ENCODE measurements around the gene OPN1SW.

The OPN1SW gene

GRCh38 chr7:128757203-128757602 is 18.4 kb downstream of the OPN1SW start:
- no peak for DNase-seq

- DNase-seq = no peak
Observed at GRCh38 chr7:128755819-128756476, 19.6 kb downstream of the OPN1SW start.

DNA sequence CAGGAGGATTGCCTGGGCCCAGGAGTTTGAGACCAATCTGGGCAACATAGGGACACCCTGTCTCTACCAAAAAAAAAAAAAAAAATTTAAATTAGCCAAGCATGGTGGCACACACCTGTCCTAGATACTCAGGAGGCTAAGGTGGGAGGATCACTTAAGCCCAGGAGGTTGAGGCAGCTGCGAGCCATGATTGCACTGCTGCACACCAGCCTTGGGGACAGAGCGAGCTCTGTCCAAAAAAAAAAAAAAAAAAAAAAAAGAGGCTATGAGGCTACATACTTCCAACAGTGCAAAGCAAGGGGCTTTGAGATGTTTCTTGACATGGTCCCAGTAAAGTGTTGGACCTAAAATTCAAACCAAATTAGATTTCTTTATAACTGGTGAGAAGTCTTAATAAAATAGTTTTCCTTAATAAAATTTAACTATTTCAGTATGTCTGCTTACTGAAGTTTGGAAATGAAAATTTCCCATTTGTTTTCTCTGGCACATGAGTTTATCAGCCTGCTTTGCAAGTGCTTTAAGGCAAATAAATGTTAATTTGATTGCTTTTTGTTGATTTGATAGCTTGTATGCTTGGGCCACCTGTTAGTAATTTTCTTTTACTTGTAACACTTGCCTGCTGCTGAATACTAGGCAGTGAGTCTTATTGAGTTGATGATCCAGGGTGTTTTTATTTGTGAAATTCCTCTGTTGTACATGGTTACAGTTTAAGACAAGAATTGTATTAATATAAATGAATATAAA is 20.3 kb downstream of the OPN1SW start:
- no peak for DNase-seq

DNA sequence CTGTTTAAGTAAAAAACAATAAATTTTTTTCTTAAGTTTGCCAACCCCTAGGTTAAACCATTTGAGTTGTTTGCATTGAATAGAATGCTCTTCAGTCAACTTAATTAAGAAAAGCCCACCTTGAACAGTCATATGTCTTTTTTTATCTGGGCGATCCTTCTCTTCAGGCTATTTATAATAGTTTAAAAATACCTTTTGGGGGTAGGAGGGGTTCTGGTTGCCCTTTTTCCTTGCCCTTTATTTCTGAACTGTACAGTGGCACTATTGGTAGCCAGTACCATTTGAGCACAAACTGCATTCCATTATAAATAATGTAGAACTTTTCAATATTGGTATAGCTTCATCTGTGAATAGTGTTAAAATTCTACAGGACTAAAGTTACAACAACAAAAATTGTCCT is 23.3 kb downstream of the OPN1SW start:
- DNase-seq = no peak

DNA sequence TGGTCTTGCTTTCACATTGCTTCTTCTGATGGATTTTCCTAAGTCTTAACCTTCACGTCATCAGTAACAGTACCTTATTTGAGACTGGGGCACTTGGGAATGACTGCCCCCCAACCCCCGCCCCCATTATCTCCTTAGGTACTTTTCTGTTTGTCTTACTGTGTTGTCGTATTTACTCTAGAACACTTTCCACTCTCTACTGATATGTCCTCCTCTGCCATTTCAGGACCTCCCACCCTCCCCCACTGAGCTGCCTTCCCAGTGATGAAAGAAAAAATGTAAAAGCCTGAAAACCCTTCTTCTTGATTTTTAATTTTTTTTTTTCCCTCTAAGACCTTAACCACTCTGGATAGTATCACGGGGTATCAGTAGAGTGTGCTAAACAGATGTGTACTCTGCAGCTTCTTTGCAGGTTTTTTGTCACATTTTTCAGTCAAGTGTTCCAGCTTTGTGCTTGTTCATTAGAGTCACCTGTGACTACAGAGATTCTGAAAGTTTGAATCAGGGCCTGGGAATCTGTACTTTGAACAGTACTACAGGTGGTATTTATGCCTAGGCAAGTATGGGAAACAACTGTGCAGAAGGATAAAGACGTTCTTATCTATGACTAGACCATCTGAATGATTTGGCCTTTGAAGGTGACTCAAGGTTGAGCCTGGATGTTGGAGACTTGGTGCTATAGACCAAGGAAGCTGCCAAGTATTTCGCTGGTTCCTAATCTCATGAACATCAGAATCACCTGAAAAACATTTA is 28.1 kb downstream of the OPN1SW start:
- DNase-seq = no peak

- DNase-seq = no peak
Observed at GRCh38 chr7:128745706-128746105, 29.9 kb downstream of the OPN1SW start.

DNA sequence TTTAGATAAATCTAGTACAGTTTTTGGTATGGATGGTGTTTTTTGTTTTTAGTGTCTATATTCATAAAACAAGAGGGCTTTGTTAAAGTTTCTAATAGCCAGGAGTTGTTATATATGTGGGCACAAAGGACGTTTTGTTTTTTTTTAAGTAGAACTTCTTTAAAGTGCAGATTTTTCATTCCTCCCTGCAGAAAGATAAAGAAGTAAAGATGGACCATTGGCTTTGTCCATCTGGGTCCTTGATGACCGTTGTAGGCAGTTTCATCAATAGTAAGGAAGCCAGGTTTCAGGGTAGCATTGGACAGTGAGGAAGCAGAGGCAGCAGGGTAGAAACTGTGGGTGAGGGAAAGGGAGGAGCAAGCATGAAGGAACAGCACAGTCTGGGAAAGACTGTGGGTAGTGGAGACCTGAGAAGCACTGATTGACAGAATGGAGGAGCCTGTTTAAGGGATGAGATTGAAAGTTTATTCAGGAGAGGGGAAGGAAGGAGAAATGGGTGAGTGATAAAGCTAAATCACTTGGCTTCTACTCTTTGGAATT is 31.2 kb downstream of the OPN1SW start:
- DNase-seq = no peak

DNA sequence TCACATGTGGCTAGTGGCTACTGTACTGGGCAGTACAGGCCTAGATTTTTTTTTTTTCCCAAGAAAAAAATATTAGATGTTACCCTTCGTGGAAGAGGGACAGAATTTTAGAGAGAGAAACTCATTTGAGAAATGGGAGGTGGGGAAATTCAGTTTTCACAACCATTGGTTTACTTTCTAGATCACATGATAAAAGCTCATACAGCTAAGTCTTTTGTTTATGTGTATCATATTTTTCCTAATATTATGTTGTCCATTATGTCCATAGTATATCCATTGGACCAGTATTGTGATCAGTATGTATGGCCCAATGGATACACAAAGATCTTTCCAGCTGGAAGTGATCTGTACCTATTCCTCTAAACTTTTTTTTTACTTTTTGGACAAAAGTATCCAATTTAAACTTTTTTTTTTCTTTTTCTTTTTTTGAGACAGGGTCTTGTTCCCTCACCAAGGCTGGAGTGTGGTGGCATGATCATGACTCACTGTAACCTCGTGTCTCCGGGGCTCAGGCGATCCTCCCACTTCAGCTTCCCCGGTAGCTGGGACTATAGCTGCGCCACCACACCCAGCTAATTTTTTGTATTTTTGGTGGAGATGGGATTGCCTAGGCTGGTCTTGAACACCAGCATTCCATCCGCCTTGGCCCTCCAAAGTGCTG is 32.4 kb downstream of the OPN1SW start:
- DNase-seq = no peak

GRCh38 chr7:128742206-128742605 is 33.4 kb downstream of the OPN1SW start:
- no peak for DNase-seq

DNA sequence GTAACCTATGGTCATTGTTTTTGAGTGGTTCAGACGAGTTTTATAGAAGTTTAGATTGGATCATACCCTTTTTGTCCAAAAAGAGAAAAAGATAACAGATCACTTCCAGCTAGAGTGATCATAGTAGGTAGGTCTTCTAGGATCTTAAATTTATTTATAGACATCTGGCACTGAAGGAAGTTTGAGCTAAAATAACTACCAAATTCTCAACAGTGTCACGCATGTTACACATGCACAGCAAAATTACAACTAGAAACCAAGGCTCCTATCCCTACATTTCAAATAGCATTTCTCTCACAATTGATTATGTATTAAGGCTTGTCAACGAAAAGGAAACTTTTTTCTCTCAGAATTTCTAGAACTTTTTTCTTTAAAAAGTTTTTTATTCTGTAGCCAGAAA is 34.1 kb downstream of the OPN1SW start:
- DNase-seq = no peak

- no peak for DNase-seq
Observed at GRCh38 chr7:128740996-128741395, 34.6 kb downstream of the OPN1SW start.

- DNase-seq = no peak
Observed at GRCh38 chr7:128739990-128740682, 35.5 kb downstream of the OPN1SW start.

DNA sequence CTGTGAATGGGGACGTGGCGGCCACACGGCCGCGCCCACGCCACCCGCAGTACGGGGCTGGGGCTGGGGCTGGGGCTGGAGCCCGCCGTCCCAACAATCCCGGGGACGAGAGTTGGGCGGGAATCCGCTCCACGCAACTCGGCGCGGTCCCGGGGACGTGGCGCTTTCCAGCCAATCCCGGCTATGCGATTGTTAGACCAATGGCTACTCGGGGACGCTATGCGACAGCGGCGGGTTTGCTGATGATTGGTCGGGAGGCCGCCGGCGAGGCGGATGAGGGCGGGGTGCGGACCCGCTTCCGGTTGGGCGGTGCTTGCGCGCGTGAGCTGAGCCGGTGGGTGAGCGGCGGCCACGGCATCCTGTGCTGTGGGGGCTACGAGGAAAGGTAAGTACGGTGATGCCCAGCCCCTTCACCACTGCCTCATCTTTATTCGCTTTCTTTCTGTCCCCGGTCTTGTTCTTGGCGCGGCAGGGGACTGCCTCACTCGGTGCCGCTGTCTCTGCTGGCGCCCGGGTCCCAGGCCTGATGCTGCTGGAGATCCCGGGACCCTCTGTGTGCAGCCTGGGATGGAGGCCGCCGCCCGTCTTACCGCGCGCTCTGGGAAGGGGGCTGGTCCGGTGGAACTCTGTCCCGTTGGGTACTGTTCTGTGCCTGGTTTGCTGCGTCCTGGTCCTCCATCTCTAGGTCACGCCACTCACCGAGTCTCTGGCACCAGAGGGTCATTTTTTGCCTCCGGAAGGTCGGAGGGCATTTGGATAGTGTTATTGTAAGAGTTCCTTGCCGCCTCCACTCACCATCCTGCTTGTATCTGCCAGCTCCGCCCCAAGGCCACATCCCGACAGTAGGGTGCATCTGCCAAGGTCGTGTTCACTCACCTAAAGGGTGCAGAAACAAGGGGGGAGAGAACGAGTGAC is 36.3 kb downstream of the OPN1SW start, which contains the start of gene CALU:
CALU (plus strand) TSS at position 312 of the 915 bp plus-strand sequence. CDS start 9,225 bp downstream, outside the sequence.
- peak; percentile 94 for DNase-seq

DNA sequence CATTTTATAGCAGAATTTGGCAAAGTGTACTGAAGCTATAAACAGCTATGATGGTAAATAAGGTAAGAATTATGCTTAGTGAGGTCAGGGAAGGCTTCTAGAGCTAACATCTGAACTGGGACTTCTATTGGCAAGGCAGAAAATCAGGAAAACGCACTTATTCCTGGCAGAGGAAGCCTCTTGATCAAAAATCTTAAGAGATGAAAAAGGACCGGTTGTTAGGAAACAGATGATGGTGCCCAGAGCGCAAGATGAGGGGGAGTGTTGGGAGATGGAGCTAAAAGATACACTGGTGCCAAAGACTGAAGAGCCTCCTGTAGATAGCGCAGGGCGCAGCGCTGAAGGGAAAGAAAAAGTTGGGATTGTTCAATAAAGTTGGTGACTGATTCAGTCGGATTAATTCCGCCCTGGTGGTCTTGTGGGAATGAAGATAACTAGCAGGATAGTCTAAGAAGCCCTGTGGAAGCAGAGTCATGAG is 37.0 kb downstream of the OPN1SW start:
- no peak for DNase-seq

DNA sequence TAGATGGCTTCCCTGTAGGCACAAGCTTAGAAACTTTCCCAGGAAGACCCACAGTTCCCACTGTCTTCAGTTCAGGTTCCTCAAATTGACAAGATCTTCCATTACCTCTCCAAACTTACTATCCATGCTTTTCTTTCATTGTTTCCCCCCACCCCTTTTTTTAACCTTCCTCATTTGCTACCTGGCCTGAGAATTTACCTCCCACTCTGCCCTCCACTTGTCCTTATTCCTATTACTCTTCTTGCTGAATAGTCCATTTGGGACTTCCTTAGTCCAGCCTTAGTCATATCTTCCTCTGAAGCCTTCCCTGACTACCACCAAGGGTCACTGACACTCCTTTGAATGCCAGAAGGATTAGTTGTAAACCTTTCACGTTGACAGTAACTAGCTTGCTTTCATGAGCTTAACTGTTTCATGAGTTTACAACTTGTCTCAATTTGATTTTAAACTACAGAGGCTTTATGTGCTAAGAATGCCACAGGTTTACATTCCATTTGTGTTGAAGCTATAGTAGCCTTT is 37.7 kb downstream of the OPN1SW start:
- no peak for DNase-seq

- no peak for DNase-seq
Observed at GRCh38 chr7:128737441-128737840, 38.2 kb downstream of the OPN1SW start.

GRCh38 chr7:128735436-128735835 is 40.2 kb downstream of the OPN1SW start:
- DNase-seq = no peak

GRCh38 chr7:128734890-128735289 is 40.7 kb downstream of the OPN1SW start:
- DNase-seq = no peak

DNA sequence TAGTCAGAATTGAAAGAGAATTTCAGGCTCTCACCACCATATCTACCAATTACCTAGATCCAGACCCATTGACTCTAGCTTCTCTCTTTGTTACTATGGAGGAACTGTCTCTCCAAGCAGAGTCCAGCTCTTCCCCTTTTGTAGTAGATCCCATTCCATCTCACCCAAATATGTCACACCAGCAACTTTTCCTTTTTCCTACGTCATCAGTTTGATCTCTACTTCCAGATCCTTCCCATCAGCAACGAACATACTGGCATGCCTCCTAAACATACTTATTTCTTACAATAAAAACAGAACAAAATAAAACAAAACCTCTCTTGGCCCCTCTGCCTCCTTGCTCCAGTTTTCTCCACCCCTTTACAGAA is 42.3 kb downstream of the OPN1SW start:
- no peak for DNase-seq

GRCh38 chr7:128732521-128733277 is 42.9 kb downstream of the OPN1SW start:
- DNase-seq = no peak

All from DMS153 (cell line).